Adrenal gland (tissue), 5 donors: Measurements from ENCODE around the gene SRM.

Experiments used
- POLR2A ChIP-seq, 2 donors: fragments of 450-650 bp; IDR thresholded peaks; one replicate each; pipeline ENCODE4 v1.6.1; 2017; ENCODE audit warnings: antibody characterized with exemption in 2 of 2, mild to moderate bottlenecking in 2 of 2, moderate library complexity in 1 of 2
- TF ChIP-seq, protein P1 (sequence below), 6 experiments: fragments of 450-650 bp in 4 of 6; fragments of 200-600 bp in 2 of 6; sonication (generic) in 1 of 6; IDR thresholded peaks; 1 replicate in 5 of 6; 2 replicates in 1 of 6; pipeline versions ENCODE4 v1.5.1 to v1.8.0; 2016 to 2021; ENCODE audit warnings: antibody characterized with exemption in 6 of 6, mild to moderate bottlenecking in 2 of 6, moderate library complexity in 1 of 6
- donor health status: DM: no; HTN: no; CAD: no.

DNA sequence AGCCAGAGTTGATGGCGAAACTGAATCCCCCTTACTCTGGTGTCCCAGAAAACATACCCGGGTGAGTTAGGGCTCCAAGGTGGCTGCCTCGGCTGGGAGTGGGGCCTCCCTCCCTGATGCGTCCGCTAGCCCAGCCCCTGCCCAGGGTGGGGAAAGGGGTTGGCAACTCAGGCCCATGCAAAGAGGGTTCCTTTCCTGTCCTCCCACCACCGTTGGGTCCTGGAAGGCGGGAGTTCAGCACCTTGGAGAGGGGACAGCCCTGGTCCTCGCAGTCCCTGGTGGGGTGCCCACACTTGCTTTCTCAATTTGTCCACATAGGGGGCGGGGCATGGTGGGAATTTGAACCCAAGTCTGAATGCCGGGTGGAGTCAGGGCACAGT lies 6.1 kb downstream of the SRM start:
- TF ChIP-seq, protein P1, sequence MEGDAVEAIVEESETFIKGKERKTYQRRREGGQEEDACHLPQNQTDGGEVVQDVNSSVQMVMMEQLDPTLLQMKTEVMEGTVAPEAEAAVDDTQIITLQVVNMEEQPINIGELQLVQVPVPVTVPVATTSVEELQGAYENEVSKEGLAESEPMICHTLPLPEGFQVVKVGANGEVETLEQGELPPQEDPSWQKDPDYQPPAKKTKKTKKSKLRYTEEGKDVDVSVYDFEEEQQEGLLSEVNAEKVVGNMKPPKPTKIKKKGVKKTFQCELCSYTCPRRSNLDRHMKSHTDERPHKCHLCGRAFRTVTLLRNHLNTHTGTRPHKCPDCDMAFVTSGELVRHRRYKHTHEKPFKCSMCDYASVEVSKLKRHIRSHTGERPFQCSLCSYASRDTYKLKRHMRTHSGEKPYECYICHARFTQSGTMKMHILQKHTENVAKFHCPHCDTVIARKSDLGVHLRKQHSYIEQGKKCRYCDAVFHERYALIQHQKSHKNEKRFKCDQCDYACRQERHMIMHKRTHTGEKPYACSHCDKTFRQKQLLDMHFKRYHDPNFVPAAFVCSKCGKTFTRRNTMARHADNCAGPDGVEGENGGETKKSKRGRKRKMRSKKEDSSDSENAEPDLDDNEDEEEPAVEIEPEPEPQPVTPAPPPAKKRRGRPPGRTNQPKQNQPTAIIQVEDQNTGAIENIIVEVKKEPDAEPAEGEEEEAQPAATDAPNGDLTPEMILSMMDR (IDR thresholded peaks at IDR 0.05) = no peak
- TF ChIP-seq POLR2A (IDR thresholded peaks at IDR 0.05) = no peak
